SU-DHL-6 (cell line): Measurements from ENCODE around the gene ZXDC.

Experiments
- H2AFZ ChIP-seq: fragments of 200-600 bp; sonication (generic); 2 replicates; pipeline ENCODE4 v1.6.1; 2014; ENCODE audit warnings: low read depth, mild to moderate bottlenecking, moderate library complexity, mixed read lengths, antibody characterized with exemption, low read length; ENCODE audit not compliant: severe bottlenecking
- H3F3A ChIP-seq: fragments of 200-600 bp; shearing (Covaris generic); 2 replicates; pipeline ENCODE4 v1.6.0; 2016; ENCODE audit warnings: antibody characterized with exemption, mild to moderate bottlenecking; ENCODE audit not compliant: insufficient read depth
- H3K27ac ChIP-seq: fragments of 200-600 bp; sonication (generic); 2 replicates; pipeline ENCODE4 v1.5.1; 2016; ENCODE audit warnings: low read depth, mild to moderate bottlenecking, low read length, moderate library complexity, mixed read lengths
- H3K27me3 ChIP-seq: fragments of 200-600 bp; sonication (generic), shearing (Covaris generic); 2 replicates; pipeline ENCODE4 v1.6.0; 2014; ENCODE audit warnings: mild to moderate bottlenecking, low read length
- H3K36me3 ChIP-seq: fragments of 200-600 bp; sonication (generic); 2 replicates; pipeline ENCODE4 v1.6.1; 2014; ENCODE audit warnings: mild to moderate bottlenecking, low read length, mixed read lengths
- H3K4me2 ChIP-seq: fragments of 300-600, 200-600 bp; shearing (Covaris generic), sonication (generic); 2 replicates; pipeline ENCODE4 v1.6.0; 2014; ENCODE audit warnings: low read length, low read depth, mild to moderate bottlenecking; ENCODE audit not compliant: poor library complexity, severe bottlenecking
- H3K4me3 ChIP-seq: fragments of 200-600 bp; sonication (generic); 2 replicates; pipeline ENCODE4 v1.5.1; 2014; ENCODE audit warnings: antibody characterized with exemption, low read length, mild to moderate bottlenecking, mixed read lengths; ENCODE audit not compliant: insufficient read depth, poor library complexity, severe bottlenecking
- H3K79me2 ChIP-seq: fragments of 200-600 bp; sonication (generic); 2 replicates; pipeline ENCODE4 v1.6.1; 2014; ENCODE audit warnings: mild to moderate bottlenecking, low read length, moderate library complexity; ENCODE audit not compliant: insufficient read depth
- H3K9ac ChIP-seq: fragments of 200-600 bp; sonication (generic); 2 replicates; pipeline ENCODE4 v1.7.0; 2014; ENCODE audit warnings: mild to moderate bottlenecking, low read length
- H3K9me2 ChIP-seq: fragments of 200-600 bp; sonication (generic); replicated peaks from 2 replicates; pipeline ENCODE4 v1.6.1; 2014; ENCODE audit warnings: low read length; ENCODE audit not compliant: insufficient read depth
- H3K9me3 ChIP-seq: fragments of 200-600 bp; sonication (generic); 2 replicates; pipeline ENCODE4 v1.6.1; 2014; ENCODE audit warnings: low read length, mixed read lengths; ENCODE audit not compliant: insufficient read depth
- H4K20me1 ChIP-seq: fragments of 200-600 bp; sonication (generic); 2 replicates; pipeline ENCODE4 v1.6.1; 2014; ENCODE audit warnings: low read depth, mild to moderate bottlenecking, antibody characterized with exemption, low read length, moderate library complexity, mixed read lengths
- EZH2phosphoT487 ChIP-seq: fragments of 200-600 bp; sonication (generic), shearing (Covaris generic); conservative IDR thresholded peaks from 2 replicates; pipeline ENCODE4 v1.6.1; 2018; ENCODE audit warnings: mild to moderate bottlenecking, antibody characterized with exemption, low read length, moderate library complexity, mixed read lengths
- TF ChIP-seq, protein P1 (sequence below): fragments of 200-600 bp; sonication (generic); IDR thresholded peaks from one replicate; pipeline ENCODE4 v1.5.1; 2017; ENCODE audit warnings: antibody characterized with exemption, mild to moderate bottlenecking, low read length, moderate library complexity; ENCODE audit not compliant: insufficient read depth, poor library complexity, severe bottlenecking

Gene ZXDC

DNA sequence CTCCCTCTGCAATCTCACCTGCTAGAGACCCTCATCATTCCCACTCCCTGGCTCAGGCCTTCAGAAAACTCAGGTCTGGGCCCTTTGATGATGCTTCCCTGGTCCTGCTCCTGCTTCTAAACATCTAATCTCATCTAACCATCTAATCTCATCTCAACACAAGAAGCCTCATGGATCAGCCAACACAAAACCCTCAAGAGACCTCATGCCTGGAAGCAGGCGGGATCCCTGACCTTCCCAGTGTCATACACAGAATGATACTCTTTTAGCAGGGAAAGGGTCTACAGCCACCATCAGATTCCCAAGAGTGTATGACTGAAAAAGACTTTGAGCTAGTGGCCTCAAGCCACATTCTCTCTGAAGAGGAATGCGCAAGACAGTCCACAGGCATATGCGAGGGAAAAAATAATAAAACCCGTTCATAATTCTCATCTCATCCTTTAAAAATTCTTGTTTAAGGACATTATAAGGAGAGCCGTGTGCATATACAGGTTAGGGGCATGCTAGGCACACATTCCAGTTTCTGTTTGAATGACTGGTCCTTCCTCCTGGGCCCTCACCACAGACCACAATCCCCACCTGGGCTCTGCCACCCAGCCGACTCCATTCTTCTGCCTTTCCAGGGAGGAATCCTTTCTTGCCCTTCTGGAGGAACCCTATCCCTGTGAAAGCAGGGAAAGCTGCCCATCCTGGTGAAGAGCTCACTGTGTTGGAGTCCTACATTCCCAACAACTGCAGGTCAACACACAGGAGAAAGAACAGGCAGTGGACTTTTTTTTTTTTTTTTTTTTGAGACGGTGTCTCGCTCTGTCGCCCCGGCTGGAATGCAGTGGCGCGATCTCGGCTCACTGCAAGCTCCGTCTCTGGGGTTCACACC, 2.2 kb downstream of the ZXDC start:
- Histone ChIP-seq H3K4me3 (no peak overlapping the region), H3F3A (no peaks in the 10 kb centered on the region), H3K27ac (no peak overlapping the region), H3K36me3 (peaks cover 3% of the 10 kb centered on the region; the same call in 1 of the 2 replicates), H3K79me2 (peaks cover 31% of the 10 kb centered on the region), H3K9ac (no peak overlapping the region), H3K4me2 (peak overlapping the region; percentile 35), H3K9me2 (no peaks in the 10 kb centered on the region), H4K20me1 (no peaks in the 10 kb centered on the region), H3K9me3 (no peaks in the 10 kb centered on the region), H3K27me3 (no peaks in the 10 kb centered on the region), H2AFZ (no peak overlapping the region)
- TF ChIP-seq, protein P1, sequence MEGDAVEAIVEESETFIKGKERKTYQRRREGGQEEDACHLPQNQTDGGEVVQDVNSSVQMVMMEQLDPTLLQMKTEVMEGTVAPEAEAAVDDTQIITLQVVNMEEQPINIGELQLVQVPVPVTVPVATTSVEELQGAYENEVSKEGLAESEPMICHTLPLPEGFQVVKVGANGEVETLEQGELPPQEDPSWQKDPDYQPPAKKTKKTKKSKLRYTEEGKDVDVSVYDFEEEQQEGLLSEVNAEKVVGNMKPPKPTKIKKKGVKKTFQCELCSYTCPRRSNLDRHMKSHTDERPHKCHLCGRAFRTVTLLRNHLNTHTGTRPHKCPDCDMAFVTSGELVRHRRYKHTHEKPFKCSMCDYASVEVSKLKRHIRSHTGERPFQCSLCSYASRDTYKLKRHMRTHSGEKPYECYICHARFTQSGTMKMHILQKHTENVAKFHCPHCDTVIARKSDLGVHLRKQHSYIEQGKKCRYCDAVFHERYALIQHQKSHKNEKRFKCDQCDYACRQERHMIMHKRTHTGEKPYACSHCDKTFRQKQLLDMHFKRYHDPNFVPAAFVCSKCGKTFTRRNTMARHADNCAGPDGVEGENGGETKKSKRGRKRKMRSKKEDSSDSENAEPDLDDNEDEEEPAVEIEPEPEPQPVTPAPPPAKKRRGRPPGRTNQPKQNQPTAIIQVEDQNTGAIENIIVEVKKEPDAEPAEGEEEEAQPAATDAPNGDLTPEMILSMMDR = no peak
- no peak for TF ChIP-seq EZH2phosphoT487

- TF ChIP-seq, protein P1 = no peak
- TF ChIP-seq EZH2phosphoT487 = no peak
- Histone ChIP-seq H2AFZ (no peak overlapping the region), H3K36me3 (peaks cover 3% of the 10 kb centered on the region; the same call in 1 of the 2 replicates), H3K9me2 (no peaks in the 10 kb centered on the region), H3K79me2 (peaks cover 31% of the 10 kb centered on the region), H4K20me1 (no peaks in the 10 kb centered on the region), H3K4me2 (peak overlapping the region; percentile 35), H3K27ac (no peak overlapping the region), H3K4me3 (no peak overlapping the region), H3K9ac (no peak overlapping the region), H3K9me3 (no peaks in the 10 kb centered on the region), H3K27me3 (no peaks in the 10 kb centered on the region), H3F3A (no peaks in the 10 kb centered on the region)
Observed at GRCh38 chr3:126472277-126473006, 3.2 kb downstream of the ZXDC start.

- Histone ChIP-seq H3K9me2 (no peaks in the 10 kb centered on the region), H3K4me3 (no peak overlapping the region), H3F3A (no peaks in the 10 kb centered on the region), H3K36me3 (peaks cover 3% of the 10 kb centered on the region; the same call in 1 of the 2 replicates), H3K79me2 (peaks cover 25% of the 10 kb centered on the region), H3K27me3 (no peaks in the 10 kb centered on the region), H4K20me1 (no peaks in the 10 kb centered on the region), H3K27ac (no peak overlapping the region), H3K4me2 (no peak overlapping the region), H3K9me3 (no peaks in the 10 kb centered on the region), H3K9ac (no peak overlapping the region), H2AFZ (no peak overlapping the region)
- TF ChIP-seq, protein P1 = no peak
- TF ChIP-seq EZH2phosphoT487 = no peak
Observed at GRCh38 chr3:126469479-126469878, 6.2 kb downstream of the ZXDC start.
